Activated T-cell treated with anti-CD3 and anti-CD28 coated beads, Interleukin-2, amount 50 U/mL, for 48 hours (primary cell): ENCODE data around the gene INPP5B.

Experiments
- DNase-seq, 2 experiments: peaks; one replicate each; pipeline ENCODE4 v3.0.0-alpha.2; 2020

INPP5B gene

GRCh38 chr1:37828410-37829074 lies 118.3 kb downstream of the INPP5B start:
- no peak for DNase-seq

- no peak for DNase-seq
Observed at GRCh38 chr1:37825506-37825905, 121.3 kb downstream of the INPP5B start.

DNA sequence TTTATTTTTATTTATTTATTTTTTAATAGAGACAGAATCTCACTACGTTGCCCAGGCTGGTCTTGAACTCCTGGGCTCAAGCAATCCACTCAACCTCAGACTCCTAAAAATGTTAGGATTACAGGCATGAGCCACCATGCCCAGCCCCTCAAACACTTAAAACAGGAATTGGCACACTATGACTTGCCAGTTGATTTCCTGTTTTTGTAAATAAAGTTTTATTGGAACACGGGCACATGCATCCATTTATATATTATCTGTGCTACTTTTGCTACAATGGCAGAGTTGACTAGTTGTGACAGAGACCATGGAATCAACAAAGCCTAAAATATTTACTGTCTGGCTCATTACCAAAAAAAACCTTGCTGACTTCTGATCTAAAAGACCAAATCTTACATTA lies 122.9 kb downstream of the INPP5B start:
- no peak for DNase-seq

DNA sequence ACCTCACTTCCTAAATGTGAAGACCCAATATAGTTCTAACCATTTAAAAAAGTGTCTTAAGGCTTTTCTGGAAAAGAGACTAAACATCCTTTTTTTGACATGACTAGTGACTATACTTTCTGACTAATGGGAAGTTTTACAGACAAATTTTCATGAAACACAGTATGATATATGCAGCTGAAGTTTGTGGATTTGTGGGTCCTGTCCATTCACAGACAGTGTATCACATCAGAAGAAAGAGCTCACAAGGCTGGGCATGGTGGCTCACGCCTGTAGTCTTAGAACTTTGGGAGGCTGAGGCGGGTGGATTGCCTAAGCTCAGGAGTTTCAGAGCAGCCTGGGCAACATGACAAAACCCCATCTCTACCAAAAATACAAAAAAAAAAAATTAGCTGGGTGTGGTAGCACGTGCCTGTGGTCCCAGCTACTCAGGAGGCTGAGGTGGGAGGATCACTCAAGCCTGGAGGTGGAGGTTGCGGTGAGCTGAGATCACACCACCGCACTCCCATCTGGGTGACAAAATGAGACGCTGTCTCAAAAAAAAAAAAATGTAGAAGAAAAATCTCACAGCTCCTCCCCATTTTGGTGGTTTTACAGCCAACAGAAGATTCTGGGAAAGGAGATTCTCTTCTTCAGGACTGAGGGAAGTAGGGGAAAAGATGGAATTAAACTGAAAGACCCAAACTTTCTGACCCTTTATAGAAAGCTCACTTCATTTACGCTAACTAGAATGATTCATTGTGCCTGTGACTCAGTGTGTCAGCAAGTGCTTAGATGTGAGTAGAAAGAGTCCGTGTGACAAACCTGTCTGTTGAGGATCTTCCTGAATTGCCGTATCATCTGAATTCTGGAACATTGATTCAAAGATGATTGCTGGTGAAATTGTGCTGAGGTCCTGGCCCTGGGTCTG lies 123.7 kb downstream of the INPP5B start:
- DNase-seq, result no peak

DNA sequence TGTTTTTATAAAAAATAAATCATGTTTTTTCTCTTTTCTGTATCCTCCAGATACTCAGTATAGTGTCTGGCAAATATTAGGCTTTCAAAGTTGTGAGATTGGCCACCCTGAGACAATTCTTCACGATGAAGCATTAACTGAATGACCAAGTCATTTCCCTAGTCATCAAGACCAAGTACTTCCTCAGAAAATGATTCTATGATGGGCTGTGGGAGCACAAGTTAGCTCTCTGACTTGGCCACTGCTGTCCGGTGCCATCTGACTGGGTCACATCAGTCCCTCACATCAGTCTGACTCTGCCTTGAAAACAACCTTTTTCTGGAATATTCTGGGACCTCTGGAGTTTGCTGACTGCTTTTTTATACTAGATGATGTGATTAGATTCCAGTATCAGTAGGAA lies 125.4 kb downstream of the INPP5B start:
- no peak for DNase-seq

- DNase-seq, result no peak
Observed at GRCh38 chr1:37817481-37817880, 129.4 kb downstream of the INPP5B start.

- no peak for DNase-seq
Observed at GRCh38 chr1:37814252-37814651, 132.6 kb downstream of the INPP5B start.

GRCh38 chr1:37813529-37814145 lies 133.2 kb downstream of the INPP5B start:
- no peak for DNase-seq

- DNase-seq, result peak; percentile 72 to 78
Observed at GRCh38 chr1:37811027-37811655, 135.7 kb downstream of the INPP5B start.
